ENCODE data around the gene MYO10.

DNA sequence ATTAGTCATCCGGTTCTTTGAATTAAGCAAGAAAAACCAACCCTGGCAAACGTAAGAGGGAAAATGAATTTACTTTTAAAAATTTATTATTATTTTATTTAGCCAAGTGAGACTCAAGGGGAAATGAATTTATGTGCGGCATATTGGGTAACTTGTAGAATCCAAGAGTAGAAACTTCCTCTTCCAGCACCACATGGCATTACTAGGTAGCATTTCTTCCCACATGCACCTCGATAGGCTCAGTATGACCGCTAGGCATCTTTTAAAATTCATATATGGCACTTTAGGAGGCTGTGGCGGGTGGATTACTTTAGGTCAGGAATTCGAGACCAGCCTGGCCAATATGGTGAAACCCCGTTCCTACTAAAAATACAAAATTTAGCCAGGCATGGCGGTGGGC is 17.6 kb upstream of the MYO10 start:
- TF ChIP-seq ZNF274 (IDR thresholded peaks at IDR 0.05; ENCODE audit: low read depth, low read length) (no peak), SUZ12 (IDR thresholded peaks at IDR 0.05; ENCODE audit: extremely low read depth, insufficient read depth, insufficient read length) (no peak), YY1 (IDR thresholded peaks at IDR 0.05; ENCODE audit: insufficient read depth, insufficient read length) (no peak)
